CD8-positive, alpha-beta memory T cell (primary cell): Measurements from ENCODE around the gene AHI1. TPM values are rescaled to one million over a fixed set of nuclear protein-coding genes. Genes with fewer than 3 reads are reported as not detected.

Experiments used
- CTCF ChIA-PET: fragments of 350-600 bp; sonication (Branson Sonifier 250); formaldehyde crosslinking; loops from one replicate; lab custom pipeline; 2021; ENCODE audit warnings: antibody characterized with exemption; lab: Charles Lee
- POLR2A ChIA-PET: fragments of 350-600 bp; sonication (Branson Sonifier 250); formaldehyde crosslinking; loops from one replicate; lab custom pipeline; 2021; ENCODE audit warnings: antibody characterized with exemption; lab: Charles Lee
- DNase-seq, 5 donors: peaks; one replicate each; pipeline versions ENCODE4 v3.0.0 to v3.0.0-alpha.2; 2020 to 2022; ENCODE audit warnings: mixed read lengths in 1 of 5
- H3K27ac ChIP-seq: one replicate; pipeline ENCODE4 v1.7.0; 2013; ENCODE audit warnings: low read depth, mild to moderate bottlenecking, low read length, moderate library complexity
- H3K27me3 ChIP-seq: 2 replicates; pipeline ENCODE4 v1.7.0; 2013; ENCODE audit warnings: low read length, mild to moderate bottlenecking; ENCODE audit not compliant: insufficient read depth, poor library complexity, severe bottlenecking
- H3K36me3 ChIP-seq: 2 replicates; pipeline ENCODE4 v1.7.0; 2013; ENCODE audit warnings: mild to moderate bottlenecking, low read length, moderate library complexity; ENCODE audit not compliant: insufficient read depth
- H3K4me1 ChIP-seq: 2 replicates; pipeline ENCODE4 v1.7.0; 2013; ENCODE audit warnings: mild to moderate bottlenecking, low read length, moderate library complexity; ENCODE audit not compliant: insufficient read depth
- H3K4me3 ChIP-seq: 2 replicates; pipeline ENCODE4 v1.7.0; 2013; ENCODE audit warnings: mild to moderate bottlenecking, low read length
- H3K9me3 ChIP-seq: 2 replicates; pipeline ENCODE4 v1.7.0; 2013; ENCODE audit warnings: mild to moderate bottlenecking, low read length
- H3K27ac Mint-ChIP-seq, 8 donors: one replicate each; pipeline ENCODE4 v1.8.0; 2020 to 2021; ENCODE audit warnings: mixed read lengths in 8 of 8, mild to moderate bottlenecking in 6 of 8, inconsistent platforms in 3 of 8, moderate library complexity in 3 of 8
- H3K27me3 Mint-ChIP-seq, 2 donors: one replicate each; pipeline ENCODE4 v1.8.0; 2020 to 2021; ENCODE audit warnings: mixed read lengths in 2 of 2, mild to moderate bottlenecking in 1 of 2, moderate library complexity in 1 of 2
- H3K36me3 Mint-ChIP-seq, 3 donors: one replicate each; pipeline ENCODE4 v1.8.0; 2020 to 2021; ENCODE audit warnings: mixed read lengths in 3 of 3, inconsistent platforms in 1 of 3, mild to moderate bottlenecking in 1 of 3
- H3K4me1 Mint-ChIP-seq, 3 donors: one replicate each; pipeline ENCODE4 v1.8.0; 2020 to 2021; ENCODE audit warnings: mixed read lengths in 3 of 3, inconsistent platforms in 1 of 3, mild to moderate bottlenecking in 1 of 3
- H3K4me3 Mint-ChIP-seq, 7 donors: one replicate each; pipeline ENCODE4 v1.8.0; 2020 to 2021; ENCODE audit warnings: mixed read lengths in 7 of 7, mild to moderate bottlenecking in 6 of 7, moderate library complexity in 4 of 7, inconsistent platforms in 2 of 7
- H3K9me3 Mint-ChIP-seq, 5 donors: one replicate each; pipeline ENCODE4 v1.8.0; 2020 to 2022; ENCODE audit warnings: mixed read lengths in 5 of 5, mild to moderate bottlenecking in 3 of 5, moderate library complexity in 2 of 5, inconsistent platforms in 1 of 5
- polyA plus RNA-seq: library from polyadenylated mRNA; unstranded; fragments of 300-500 nt; fragmentation: Illumina TruSeq; gene quantifications from one replicate; pipeline ENCODE4 v1.2.3, GENCODE V29; 2021
- total RNA-seq, 2 experiments: library from RNA; stranded (reverse); gene quantifications; one replicate each; pipeline ENCODE4 v1.2.3, GENCODE V29; 2021

AHI1 gene
- total and polyA plus RNA-seq, 3 experiments from 2014 or later, result 3.6 to 41.2 (median 41.1) TPM

DNA sequence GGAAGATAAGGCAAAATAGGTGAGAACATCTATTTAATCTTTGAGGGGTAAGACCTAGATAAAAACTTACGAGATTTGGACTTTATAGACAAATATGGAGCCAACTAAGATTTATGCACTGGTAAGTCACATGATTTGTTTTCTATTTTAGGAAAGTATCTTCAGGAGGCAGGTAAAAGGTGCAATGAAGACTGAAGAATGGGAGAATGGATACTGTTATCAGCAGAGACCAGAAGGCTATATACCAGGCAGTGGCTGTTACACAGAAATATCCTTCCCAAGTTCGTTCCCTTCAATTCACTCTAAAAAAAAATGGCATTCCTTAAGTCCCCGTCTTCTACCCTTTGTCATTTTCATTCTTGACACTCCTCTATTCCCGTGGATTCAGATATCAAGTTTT, 192.7 kb downstream of the AHI1 start:
- Mint-ChIP-seq H3K4me1 (no peaks in the 10 kb centered on the region), H3K27ac (no peak overlapping the region), H3K9me3 (peaks cover 0 to 9% (median 0%) of the 10 kb centered on the region in 5 donors), H3K4me3 (no peak overlapping the region), H3K36me3 (peaks cover 7 to 19% (median 10%) of the 10 kb centered on the region in 3 donors), H3K27me3 (no peaks in the 10 kb centered on the region)
- no peaks in the 10 kb centered on the region for H3K4me1 ChIP-seq
- POLR2A ChIA-PET, result no interaction called here
- no peaks in the 10 kb centered on the region for H3K9me3 ChIP-seq
- no peak overlapping the region for H3K27ac ChIP-seq
- CTCF ChIA-PET, result no interaction called here
- no peaks in the 10 kb centered on the region for H3K27me3 ChIP-seq
- no peak for DNase-seq
- H3K36me3 ChIP-seq, result no peaks in the 10 kb centered on the region
- H3K4me3 ChIP-seq, result no peak overlapping the region

DNA sequence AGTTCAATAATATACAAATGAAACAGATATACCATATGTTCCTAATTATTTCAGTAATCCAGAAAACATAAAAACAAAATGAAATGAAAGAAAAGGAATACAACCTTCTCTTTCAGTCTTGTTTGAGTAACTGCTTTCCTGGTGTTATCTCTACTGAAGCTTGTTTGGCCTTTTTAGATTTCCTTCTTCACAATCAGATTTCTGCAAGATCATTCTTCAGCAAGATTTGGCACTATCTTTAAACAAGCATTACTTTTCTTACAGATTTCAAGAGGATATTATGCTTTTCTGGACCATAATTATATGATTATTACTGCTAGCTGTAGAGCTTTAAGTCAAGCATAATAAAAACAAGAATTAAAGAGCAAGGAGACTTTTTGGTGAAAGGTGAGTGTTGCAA, 196.2 kb downstream of the AHI1 start:
- Histone ChIP-seq H3K27ac (no peak overlapping the region), H3K27me3 (no peaks in the 10 kb centered on the region), H3K4me1 (no peaks in the 10 kb centered on the region), H3K36me3 (no peaks in the 10 kb centered on the region), H3K4me3 (no peak overlapping the region), H3K9me3 (no peaks in the 10 kb centered on the region)
- POLR2A ChIA-PET, result no interaction called here
- CTCF ChIA-PET, result no interaction called here
- peaks cover 0 to 9% (median 0%) of the 10 kb centered on the region in 5 donors for H3K9me3 Mint-ChIP-seq
- DNase-seq, result no peak
- peaks cover 7 to 20% (median 10%) of the 10 kb centered on the region in 3 donors for H3K36me3 Mint-ChIP-seq
- H3K27ac Mint-ChIP-seq, result no peak overlapping the region
- H3K4me1 Mint-ChIP-seq, result no peaks in the 10 kb centered on the region
- no peaks in the 10 kb centered on the region for H3K27me3 Mint-ChIP-seq
- H3K4me3 Mint-ChIP-seq, result no peak overlapping the region

DNA sequence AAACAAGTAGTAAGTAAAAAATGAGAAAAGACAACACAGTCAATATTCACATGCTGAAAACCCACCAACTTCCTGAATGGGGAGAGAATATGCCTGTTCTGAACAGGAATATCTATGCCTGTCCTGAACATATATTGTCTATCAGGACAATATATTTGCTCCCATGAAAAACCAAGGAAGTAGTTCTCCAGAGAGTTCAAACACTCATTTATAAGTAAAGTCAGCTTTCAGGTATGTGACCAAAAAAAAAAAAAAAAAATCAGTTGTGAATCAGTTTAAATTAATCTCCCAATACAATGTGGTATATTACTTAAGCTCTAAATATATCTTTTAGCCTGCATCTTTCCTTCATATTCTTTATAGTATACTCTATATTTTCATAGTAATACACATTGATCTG, 197.0 kb downstream of the AHI1 start:
- H3K4me3 ChIP-seq, result no peak overlapping the region
- H3K4me1 ChIP-seq, result no peaks in the 10 kb centered on the region
- H3K27me3 Mint-ChIP-seq, result no peaks in the 10 kb centered on the region
- DNase-seq, result no peak
- no peaks in the 10 kb centered on the region for H3K36me3 ChIP-seq
- no peaks in the 10 kb centered on the region for H3K4me1 Mint-ChIP-seq
- ChIA-PET CTCF (no interaction called here), POLR2A (no interaction called here)
- H3K36me3 Mint-ChIP-seq, result peaks cover 7 to 20% (median 12%) of the 10 kb centered on the region in 3 donors
- no peak overlapping the region for H3K27ac Mint-ChIP-seq
- H3K4me3 Mint-ChIP-seq, result no peak overlapping the region
- H3K27me3 ChIP-seq, result no peaks in the 10 kb centered on the region
- no peaks in the 10 kb centered on the region for H3K9me3 ChIP-seq
- peaks cover 0 to 9% (median 0%) of the 10 kb centered on the region in 5 donors for H3K9me3 Mint-ChIP-seq
- no peak overlapping the region for H3K27ac ChIP-seq

DNA sequence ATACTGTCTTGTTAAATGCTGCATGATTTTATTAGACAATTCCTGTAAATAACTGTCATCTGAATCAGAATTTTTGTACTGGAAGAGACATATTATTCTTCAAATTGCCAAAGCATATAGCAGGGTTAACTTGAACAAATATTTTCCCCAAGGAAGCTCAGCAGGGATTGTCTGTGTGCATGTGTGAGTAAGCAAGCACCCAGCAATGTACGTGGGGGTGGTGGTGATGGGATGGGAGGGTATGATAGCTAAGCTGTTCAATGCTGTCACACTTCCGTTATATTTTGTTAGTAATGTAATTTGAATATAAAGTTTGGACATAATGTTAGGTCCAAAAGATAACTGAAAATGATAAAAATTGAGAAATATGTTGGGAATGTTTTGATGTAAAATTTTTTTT, 198.3 kb downstream of the AHI1 start:
- Histone ChIP-seq H3K4me3 (no peak overlapping the region), H3K27me3 (no peaks in the 10 kb centered on the region), H3K36me3 (no peaks in the 10 kb centered on the region), H3K9me3 (no peaks in the 10 kb centered on the region), H3K27ac (no peak overlapping the region), H3K4me1 (no peaks in the 10 kb centered on the region)
- H3K4me1 Mint-ChIP-seq, result no peaks in the 10 kb centered on the region
- H3K36me3 Mint-ChIP-seq, result peaks cover 7 to 18% (median 12%) of the 10 kb centered on the region in 3 donors
- peak overlapping the region in 1 of 8 donors; percentile 27 for H3K27ac Mint-ChIP-seq
- no peaks in the 10 kb centered on the region for H3K27me3 Mint-ChIP-seq
- no peak for DNase-seq
- H3K4me3 Mint-ChIP-seq, result no peak overlapping the region
- ChIA-PET CTCF (no interaction called here), POLR2A (no interaction called here)
- H3K9me3 Mint-ChIP-seq, result peaks cover 0 to 9% (median 3%) of the 10 kb centered on the region in 5 donors

DNA sequence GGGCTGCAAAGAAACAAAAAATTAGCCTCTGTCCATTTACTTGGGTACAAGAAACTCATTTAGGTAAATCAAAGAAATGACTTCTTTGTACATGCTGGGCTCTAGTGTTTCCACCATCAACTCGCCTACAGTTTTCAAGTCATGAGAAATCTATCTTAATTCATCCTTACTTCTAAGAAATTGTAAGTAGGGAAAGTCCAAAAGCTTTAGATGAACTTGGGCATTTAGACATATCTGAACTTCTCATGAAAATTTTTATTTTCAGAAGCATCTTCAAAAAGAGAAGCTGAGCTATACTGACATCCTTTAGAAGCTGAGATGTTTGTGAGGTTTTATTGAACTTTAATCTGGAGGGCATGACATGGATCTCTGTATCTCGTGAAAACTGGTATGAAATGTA, 199.1 kb downstream of the AHI1 start:
- H3K27ac Mint-ChIP-seq, result no peak overlapping the region
- DNase-seq, result no peak
- Histone ChIP-seq H3K4me1 (no peaks in the 10 kb centered on the region), H3K27me3 (no peaks in the 10 kb centered on the region), H3K36me3 (no peaks in the 10 kb centered on the region), H3K27ac (no peak overlapping the region), H3K9me3 (no peaks in the 10 kb centered on the region), H3K4me3 (no peak overlapping the region)
- no peaks in the 10 kb centered on the region for H3K27me3 Mint-ChIP-seq
- ChIA-PET POLR2A (no interaction called here), CTCF (no interaction called here)
- peaks cover 0 to 6% (median 3%) of the 10 kb centered on the region in 5 donors for H3K9me3 Mint-ChIP-seq
- peaks cover 7 to 18% (median 12%) of the 10 kb centered on the region in 3 donors for H3K36me3 Mint-ChIP-seq
- no peak overlapping the region for H3K4me3 Mint-ChIP-seq
- H3K4me1 Mint-ChIP-seq, result no peaks in the 10 kb centered on the region

DNA sequence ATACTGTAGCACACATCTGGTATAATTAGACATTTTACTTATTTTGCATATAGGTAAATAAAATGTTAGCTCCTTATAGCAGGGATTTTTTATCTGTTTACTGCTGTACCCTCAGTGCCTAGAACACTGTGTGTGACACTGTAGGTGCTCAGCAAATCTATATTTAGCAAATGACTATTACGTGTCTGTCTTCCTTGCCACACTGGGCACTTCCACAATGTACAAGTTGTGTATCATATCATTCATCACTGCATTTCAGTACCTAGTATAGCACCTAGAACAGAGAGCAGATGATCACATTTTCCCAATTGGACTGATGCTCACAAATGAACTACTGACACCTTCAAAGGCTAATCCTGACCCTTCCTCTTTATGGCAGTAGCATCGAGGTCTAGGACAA, 200.8 kb downstream of the AHI1 start:
- H3K27me3 ChIP-seq, result no peaks in the 10 kb centered on the region
- no peaks in the 10 kb centered on the region for H3K4me1 Mint-ChIP-seq
- no peak overlapping the region for H3K27ac Mint-ChIP-seq
- no peaks in the 10 kb centered on the region for H3K27me3 Mint-ChIP-seq
- no peaks in the 10 kb centered on the region for H3K4me1 ChIP-seq
- H3K36me3 ChIP-seq, result no peaks in the 10 kb centered on the region
- no peak overlapping the region for H3K27ac ChIP-seq
- no peaks in the 10 kb centered on the region for H3K9me3 ChIP-seq
- POLR2A ChIA-PET, result no interaction called here
- no peak for DNase-seq
- H3K4me3 Mint-ChIP-seq, result no peak overlapping the region
- H3K9me3 Mint-ChIP-seq, result peaks cover 0 to 4% (median 0%) of the 10 kb centered on the region in 5 donors
- no peak overlapping the region for H3K4me3 ChIP-seq
- CTCF ChIA-PET, result no interaction called here
- peaks cover 4 to 11% (median 8%) of the 10 kb centered on the region in 3 donors for H3K36me3 Mint-ChIP-seq

DNA sequence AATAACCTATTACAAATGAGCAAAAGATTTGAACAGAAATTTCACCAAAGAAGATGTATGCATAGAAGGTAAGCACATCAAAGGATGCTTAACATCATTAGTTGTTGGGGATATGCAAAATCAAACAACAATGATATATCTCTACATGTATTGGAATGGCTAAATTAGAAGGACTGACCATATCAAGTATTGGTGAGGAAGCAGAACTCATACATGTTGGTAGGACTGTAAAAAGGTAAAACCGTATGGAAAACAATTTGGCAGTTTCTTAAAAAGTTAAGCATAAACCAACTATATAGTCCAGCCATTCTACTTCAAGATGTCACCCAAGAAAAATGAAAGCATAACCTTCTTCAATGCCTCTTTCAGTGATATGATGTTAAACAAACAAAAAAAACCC, 202.5 kb downstream of the AHI1 start:
- Mint-ChIP-seq H3K4me1 (no peaks in the 10 kb centered on the region), H3K4me3 (no peak overlapping the region), H3K27ac (no peak overlapping the region), H3K9me3 (peaks cover 0 to 3% (median 0%) of the 10 kb centered on the region in 5 donors), H3K27me3 (no peaks in the 10 kb centered on the region), H3K36me3 (peaks cover 4 to 7% (median 5%) of the 10 kb centered on the region in 3 donors)
- Histone ChIP-seq H3K27me3 (no peaks in the 10 kb centered on the region), H3K4me1 (no peaks in the 10 kb centered on the region), H3K4me3 (no peak overlapping the region), H3K9me3 (no peaks in the 10 kb centered on the region), H3K27ac (no peak overlapping the region), H3K36me3 (no peaks in the 10 kb centered on the region)
- DNase-seq, result no peak
- ChIA-PET CTCF (no interaction called here), POLR2A (no interaction called here)

DNA sequence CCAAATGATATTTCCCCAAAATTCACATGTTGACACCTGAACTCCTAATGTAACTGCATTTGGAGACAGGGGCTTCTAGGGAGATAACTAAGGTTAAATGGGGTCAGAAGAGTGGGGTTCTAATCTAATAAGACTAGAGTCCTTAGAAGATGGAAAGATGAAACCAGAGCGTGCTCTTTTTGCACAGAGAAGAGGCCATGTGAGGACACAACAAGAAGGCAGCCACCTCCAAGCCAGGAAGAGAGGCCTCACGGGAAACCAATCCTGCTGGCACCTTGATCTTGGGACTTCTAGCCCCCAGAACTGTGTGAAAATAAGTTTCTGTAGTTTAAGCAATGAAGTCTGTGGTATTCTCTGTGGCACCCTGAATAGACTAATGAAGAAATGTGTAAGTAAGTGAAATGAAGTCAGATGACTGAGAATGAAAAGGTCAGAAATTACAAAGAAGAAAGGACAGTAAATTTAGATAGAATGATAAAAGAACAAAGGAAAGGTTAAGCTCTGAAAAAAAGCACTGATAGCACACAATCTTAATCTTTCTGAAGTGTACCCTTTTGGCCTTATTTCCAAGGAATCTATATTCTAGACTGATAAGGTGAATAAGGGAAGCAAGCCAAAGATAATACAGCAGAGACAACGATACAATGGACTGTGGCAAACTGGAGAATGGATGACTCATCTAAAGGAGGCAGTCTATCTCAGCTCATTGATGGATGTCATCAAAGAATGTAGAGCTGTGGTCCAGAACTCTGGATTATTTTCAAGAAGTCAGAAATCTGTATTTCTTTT, 206.1 kb downstream of the AHI1 start:
- CTCF ChIA-PET, result no interaction called here
- H3K4me1 ChIP-seq, result no peaks in the 10 kb centered on the region
- POLR2A ChIA-PET, result no interaction called here

More for the DNA sequence above, 206.1 kb downstream of the AHI1 start:
- no peaks in the 10 kb centered on the region for H3K27me3 Mint-ChIP-seq
- H3K27me3 ChIP-seq, result no peaks in the 10 kb centered on the region
- H3K36me3 ChIP-seq, result no peaks in the 10 kb centered on the region
- peaks cover 4 to 9% (median 5%) of the 10 kb centered on the region in 3 donors for H3K36me3 Mint-ChIP-seq
- peaks cover 0 to 3% (median 0%) of the 10 kb centered on the region in 5 donors for H3K9me3 Mint-ChIP-seq
- H3K4me3 Mint-ChIP-seq, result no peak overlapping the region
- H3K4me3 ChIP-seq, result no peak overlapping the region
- H3K4me1 Mint-ChIP-seq, result no peaks in the 10 kb centered on the region
- no peak for DNase-seq
- H3K9me3 ChIP-seq, result no peaks in the 10 kb centered on the region
- H3K27ac ChIP-seq, result no peak overlapping the region
- no peak overlapping the region for H3K27ac Mint-ChIP-seq
